ENCODE data around the gene PPM1H.

DNA sequence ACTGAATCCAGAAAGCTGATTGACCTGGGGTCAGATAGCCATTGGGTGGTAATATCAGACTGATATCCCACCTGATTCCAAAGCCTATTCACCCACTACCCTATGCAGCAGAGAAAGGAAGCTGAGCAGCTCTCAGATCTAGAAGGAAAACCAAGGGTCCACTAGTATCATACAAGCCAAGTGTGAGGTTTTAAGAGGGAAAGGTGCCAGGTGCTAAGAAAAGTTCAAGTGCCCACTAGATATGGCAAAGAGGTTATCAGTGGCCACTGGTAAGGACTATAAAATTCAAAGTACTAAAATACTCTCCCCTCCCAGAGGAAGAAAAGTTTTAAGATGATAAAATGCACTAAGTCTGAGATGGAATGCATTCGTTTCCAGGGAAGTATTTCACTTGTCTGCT lies 85.6 kb downstream of the PPM1H start:
- no peak for TF ChIP-seq POLR2A (IDR thresholded peaks at IDR 0.05)
- TF ChIP-seq POLR2AphosphoS5 (IDR thresholded peaks at IDR 0.05; ENCODE audit: insufficient read depth in 1 of 2, low read depth in 1 of 2) = no peak
- TF ChIP-seq CTCF (IDR thresholded peaks at IDR 0.05) = no peak

Measured in vagina (tissue), 2 donors.